GM20000 (cell line): ENCODE measurements around the gene TGFBR3.

ENCODE experiments used
- DNase-seq: peaks from one replicate; pipeline ENCODE4 v3.0.0; 2012; ENCODE audit warnings: low spot score
- TF ChIP-seq, protein P1 (sequence below): IDR thresholded peaks from 2 replicates; pipeline ENCODE4 v1.5.1; 2012; ENCODE audit warnings: mild to moderate bottlenecking, control low read depth; ENCODE audit errors: extremely low read depth, missing control alignments

TGFBR3 gene

DNA sequence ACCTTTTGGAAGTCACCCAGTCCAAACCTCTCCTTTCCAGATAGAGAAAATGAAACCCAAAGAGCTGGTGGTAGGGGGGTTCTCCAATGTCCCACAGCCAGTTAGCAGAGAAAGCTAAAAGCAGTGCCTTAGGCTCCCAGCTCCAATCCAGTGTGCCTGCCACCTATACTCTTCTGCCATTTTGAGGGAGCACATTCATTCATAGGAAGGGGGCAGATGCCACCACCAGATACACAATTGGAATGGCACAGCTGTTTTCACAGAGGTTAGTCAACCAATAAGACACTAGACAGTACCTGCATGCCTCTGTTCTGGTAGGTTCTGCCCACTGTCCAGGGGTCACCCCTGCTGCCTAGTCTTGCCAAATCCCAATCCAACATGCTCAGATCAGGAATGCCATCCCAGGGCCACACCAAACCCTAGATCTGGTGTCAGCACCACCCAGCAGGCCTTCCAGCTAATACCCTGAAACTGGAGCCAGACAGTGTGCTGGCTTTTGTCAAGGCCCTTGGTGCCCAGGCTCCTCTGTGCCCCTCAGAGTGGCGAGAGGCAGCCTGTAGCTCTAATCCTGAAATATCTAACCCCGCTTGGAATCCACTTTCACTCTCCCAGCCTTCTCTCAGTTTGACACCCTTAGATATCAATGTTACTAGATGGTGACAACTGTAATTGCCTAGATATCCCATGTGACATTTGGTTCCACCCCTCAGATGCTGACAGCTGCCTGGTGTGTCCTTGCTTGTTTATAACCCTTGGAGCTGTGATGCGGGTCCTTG, 178.6 kb downstream of the TGFBR3 start:
- DNase-seq: no peak
- TF ChIP-seq, protein P1, sequence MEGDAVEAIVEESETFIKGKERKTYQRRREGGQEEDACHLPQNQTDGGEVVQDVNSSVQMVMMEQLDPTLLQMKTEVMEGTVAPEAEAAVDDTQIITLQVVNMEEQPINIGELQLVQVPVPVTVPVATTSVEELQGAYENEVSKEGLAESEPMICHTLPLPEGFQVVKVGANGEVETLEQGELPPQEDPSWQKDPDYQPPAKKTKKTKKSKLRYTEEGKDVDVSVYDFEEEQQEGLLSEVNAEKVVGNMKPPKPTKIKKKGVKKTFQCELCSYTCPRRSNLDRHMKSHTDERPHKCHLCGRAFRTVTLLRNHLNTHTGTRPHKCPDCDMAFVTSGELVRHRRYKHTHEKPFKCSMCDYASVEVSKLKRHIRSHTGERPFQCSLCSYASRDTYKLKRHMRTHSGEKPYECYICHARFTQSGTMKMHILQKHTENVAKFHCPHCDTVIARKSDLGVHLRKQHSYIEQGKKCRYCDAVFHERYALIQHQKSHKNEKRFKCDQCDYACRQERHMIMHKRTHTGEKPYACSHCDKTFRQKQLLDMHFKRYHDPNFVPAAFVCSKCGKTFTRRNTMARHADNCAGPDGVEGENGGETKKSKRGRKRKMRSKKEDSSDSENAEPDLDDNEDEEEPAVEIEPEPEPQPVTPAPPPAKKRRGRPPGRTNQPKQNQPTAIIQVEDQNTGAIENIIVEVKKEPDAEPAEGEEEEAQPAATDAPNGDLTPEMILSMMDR: no peak

DNA sequence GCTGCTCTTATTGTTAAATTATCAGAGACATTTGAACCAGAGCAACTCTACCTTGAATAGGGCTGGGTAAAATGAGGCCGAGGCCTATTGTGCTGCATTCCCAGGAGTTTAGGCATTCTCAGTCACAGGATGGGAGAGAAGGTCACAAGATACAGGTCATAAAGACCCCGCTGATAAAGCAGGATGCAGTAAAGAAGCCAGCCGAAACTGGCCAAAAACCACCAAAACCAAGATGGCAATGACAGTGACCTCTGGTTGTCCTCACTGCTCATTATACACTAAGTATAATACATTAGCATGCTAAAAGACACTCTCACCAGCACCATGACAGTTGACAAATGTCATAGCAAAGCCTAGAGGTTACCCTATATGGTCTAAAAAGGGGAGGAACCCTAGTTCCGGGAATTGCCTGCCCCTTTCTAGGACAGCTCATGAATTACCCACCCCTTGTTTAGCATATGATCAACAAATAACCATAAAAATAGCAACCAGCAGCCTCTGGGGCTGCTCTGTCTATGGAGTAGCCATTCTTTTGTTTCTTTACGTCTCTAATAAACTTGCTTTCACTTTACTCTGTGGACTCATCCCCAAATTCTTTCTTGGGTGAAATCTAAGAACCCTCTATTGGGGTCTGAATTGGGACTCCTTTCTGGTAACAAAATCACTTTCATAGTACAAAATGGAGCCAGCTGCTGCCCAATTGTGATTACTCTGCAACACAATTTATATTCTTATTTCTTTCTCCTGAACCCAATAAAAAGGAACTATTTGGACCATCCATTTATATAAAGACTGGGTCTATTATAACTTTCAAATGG, 179.6 kb downstream of the TGFBR3 start:
- TF ChIP-seq, protein P1: no peak
- no peak for DNase-seq

DNA sequence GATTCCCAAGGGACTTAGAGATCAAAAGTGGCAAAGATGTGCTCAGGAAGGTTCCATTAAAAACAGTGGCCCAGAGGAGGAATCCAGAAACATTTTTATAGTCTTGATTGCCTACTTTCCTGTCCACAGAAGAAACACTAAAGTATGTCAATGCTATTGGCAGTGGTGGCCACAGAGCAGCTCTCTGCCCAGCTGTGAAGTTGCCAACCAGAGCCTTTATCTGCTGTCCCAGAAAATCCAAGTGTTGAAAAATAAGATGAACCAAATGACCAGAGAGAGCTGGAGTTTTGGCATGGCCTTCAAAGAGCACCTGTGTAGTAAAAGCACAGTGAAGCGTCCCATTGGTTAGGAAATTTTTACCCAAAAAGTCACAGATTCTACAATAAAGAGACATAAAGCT, 181.2 kb downstream of the TGFBR3 start:
- no peak for DNase-seq
- TF ChIP-seq, protein P1: no peak

DNA sequence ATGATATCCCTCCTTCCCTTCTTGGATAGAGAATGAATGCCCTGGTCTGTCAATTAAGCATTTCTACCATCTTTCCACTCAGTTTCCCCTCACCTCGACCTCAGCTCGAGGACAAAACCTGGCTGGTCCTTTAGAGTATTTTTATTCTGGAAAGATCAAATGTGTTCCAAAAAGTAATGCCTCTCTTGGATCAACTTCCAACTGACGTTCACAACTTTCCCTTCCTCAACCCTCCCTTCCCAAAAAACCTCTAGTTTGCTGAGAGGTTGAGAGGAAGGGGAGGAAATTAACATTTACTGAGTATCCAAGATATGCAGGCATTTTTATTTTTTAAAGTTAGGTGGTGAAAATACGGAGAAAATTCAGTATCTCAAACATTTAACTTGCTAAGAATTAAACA, 182.9 kb downstream of the TGFBR3 start:
- DNase-seq: no peak
- TF ChIP-seq, protein P1: no peak

DNA sequence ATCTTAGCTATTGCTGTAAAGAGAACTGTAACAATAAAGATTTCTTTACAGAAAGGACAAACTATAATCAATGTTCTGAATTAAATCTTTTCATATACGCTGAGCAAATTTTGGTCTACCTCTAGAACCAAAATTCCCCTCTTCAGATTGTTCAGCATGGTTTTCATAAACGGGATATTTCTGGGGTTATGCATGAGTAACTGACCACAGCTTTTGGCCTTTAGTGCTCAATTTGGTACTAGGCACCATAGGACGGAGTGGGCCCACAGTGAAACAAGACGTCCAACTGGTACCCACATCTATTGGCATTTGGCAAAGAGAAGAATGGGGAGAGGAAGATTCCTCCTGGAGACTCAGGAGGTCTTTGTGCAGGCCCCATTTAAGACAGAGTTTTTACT, 184.5 kb downstream of the TGFBR3 start:
- TF ChIP-seq, protein P1: no peak
- DNase-seq: no peak

DNA sequence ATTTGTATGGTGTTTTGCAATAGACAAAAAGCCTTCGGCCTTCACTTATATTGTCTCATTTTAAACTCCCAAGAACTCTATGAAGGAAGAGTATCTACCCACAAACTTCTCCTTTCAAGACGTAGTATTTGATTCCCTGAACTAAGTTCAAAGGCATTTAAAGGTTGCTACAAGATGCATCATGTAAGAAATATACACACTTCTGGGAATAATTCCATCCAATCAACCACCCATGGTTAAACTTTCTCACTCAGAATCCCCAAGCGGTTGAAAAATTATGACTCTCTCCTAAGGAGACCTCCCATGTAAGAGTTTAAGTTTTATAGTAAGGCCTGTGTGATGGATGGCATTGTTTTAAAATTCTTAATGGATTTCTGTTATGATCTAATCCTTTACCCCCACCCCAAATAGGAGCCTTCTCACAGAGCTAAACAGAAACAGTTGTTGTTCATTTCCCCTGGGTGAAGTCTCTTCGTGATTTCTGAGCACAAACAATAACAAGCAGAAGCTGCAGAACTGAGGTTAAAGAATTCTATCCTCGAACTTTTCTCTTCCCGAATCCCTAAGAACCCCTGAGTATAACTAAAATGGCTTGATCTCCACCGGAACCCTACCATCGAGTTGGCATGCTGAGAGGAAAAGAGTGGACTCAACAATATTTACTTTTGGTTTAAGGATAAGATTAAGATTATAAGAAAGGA, 185.0 kb downstream of the TGFBR3 start:
- DNase-seq: no peak
- TF ChIP-seq, protein P1: no peak

DNA sequence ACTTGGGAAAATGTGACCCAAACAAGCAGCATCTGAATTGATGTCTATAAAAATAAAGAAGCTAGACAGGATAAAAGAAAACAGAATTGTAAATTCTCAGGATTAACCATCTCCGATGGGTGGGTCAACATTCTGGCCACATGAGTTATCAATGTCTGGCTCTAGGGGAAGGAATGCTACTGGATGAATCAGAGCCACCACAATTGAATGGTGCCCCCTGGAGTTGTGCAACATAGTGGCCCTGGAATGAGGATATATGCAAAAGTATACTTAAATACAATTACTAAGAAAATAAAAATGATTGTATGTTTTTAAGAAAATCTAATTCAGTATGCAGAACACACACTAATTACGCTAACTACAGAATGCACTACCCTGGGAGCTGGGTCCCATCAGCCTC, 185.6 kb downstream of the TGFBR3 start:
- TF ChIP-seq, protein P1: no peak
- no peak for DNase-seq
